ENCODE results near the gene RBMX.
"Not testable (repeated sequence)": the region's sequence is repeated elsewhere in the genome, so short reads cannot be mapped to it uniquely, and the experiment has no call there.

The RBMX gene

DNA sequence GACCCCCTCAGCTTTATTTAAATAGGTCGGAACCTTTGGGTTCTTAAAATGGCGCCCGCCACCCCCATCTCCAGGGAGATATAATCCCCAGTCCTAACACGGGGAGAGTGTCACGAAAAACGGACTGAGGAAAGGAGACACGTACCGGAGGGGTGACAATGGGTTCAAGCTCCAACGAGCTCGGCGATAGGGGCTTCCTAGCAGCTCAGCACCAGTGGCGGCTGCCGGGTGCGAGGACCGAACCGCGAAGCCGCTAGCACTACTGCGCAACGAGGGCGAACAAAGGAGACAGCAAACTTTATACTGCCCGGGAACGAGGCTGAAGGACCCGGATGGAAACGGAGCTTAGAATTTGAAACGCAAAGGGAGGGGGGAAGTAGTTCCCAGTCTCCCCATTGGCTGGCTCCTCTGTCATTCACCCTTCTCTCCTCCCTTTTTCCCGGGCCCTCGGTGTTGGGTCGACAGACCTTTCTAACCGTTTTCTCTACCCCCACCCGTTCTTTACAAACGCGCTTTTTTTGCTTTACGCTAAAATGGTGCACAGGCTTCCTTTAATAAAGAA lies at the start of gene RBMX:
RBMX (minus strand) TSS at position 274 of the 562 bp plus-strand sequence. CDS start 1,298 bp downstream, outside the sequence.
- peak; percentile 77 to 84 for DNase-seq (ENCODE audit: low read depth in 2 of 2)

GRCh38 chrX:136921438-136921837 lies 40.9 kb upstream of the RBMX start:
- not testable (repeated sequence) for DNase-seq (ENCODE audit: low read depth in 2 of 2)

- DNase-seq (ENCODE audit: low read depth in 2 of 2) = no peak
Observed at GRCh38 chrX:136920001-136920400, 39.5 kb upstream of the RBMX start.

- DNase-seq (ENCODE audit: low read depth in 2 of 2) = no peak
Observed at GRCh38 chrX:136916827-136917226, 36.3 kb upstream of the RBMX start.

DNA sequence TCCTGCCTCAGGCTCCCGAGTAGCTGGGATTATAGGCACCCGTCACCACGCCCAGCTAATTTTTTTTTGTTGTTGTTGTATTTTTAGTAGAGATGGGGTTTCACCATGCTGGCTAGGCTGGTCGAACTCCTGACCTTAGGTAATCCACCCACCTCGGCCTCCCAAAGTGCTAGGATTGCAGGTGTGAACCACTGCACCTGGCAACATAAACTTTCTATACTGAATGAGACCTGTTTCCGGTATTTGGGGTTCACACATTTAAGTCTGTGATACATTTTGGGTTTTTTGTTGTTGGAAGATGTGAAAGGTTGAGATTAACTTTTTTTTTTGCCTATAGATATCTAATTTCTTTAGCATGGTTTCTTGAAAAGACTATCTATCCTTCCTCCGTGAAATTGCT lies 31.1 kb upstream of the RBMX start:
- DNase-seq (ENCODE audit: low read depth in 2 of 2) = not testable (repeated sequence)

GRCh38 chrX:136911253-136911652 lies 30.7 kb upstream of the RBMX start:
- DNase-seq (ENCODE audit: low read depth in 2 of 2) = no peak

DNA sequence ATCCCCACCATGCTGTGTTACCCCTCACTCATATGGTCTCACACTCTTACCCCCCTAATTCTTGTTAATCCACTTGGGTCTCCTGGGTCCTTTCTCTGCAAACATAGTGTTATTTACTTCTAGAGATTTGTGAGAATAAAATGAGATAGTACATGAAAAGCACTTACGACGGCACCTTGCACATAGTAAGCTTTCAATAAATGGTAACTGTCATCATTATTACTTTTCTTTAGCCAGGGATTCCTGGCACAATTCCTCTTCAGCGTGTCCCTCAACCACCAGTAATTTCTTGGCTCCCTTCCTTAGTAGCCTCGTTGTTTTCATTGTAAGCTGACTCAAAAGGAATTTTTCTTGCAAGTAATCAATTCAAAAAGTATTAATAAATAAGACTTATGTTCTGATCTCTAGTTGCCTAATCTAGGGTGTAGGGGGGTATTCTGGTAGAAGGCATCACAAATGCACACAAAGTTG lies 30.1 kb upstream of the RBMX start:
- no peak for DNase-seq (ENCODE audit: low read depth in 2 of 2)

DNA sequence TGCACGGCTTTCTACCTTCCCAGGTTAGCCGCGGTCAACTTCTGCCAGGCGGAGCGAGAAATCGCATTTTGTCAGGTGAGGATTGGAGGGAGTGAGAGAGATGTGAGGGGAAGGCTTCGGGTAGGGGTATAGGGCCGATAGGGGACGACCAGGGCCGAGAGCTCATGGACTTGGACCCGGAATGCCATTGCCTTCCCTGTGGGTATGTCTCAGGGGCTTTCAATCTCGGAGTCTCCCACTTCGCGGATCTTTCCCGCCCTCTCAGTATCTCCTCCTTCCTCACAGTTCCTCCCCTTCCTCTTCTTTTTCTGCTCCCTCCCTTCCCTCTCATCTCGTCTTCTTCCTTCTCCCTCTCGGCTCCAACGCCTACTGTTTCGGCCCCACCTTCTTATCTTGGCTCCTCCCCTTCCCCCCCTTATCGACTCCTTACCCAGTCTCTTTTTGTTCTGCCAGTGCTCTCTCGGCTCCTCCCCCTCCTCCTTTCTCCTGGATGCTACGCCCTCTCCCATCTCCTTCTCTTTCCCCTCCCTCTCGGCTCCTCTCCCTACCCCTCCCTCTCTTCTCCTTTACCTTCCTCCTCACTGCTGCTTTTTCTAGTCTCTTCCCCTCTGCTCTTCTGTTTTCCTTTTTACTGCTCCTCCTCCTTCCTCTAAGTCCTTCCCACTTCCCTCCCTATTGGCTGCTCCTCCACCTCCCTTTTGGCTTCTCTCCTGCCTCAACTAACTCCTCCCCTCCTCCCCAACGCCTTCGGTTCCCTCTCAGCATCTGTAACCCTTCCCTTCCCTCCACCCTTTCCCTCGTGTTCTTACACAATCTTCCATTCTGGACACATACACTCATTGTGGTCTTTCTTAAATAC lies 29.4 kb upstream of the RBMX start:
- peak; percentile 28 to 62 for DNase-seq (ENCODE audit: low read depth in 2 of 2)

DNA sequence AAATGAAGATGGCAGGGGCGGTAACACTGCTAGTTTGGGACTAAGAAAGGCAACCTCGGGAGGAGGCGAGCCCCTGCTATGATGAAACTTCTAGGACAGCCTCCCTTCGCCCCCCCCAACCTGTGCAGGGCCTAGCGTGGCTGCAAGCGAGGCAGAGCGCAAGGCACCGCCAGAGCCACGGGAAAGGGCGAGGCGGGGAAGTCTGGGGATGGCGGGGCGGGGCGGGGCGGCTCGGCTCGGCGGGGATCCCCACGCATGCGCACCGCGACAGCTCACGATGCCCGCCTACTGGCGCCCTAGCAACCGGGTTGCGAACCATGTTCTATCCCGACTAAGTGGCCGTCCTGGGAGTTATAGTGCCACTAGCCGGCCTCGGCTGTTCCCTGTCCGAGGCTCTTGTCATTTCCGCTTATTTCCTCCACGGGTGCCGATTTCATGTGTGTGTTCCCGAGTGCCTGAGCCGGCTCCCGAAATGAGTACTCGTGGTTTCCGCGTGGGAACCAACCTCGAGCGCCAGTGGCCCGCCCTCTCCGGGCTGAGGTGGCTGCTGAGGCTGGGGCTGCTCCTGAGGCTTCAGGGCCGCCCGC lies 28.7 kb upstream of the RBMX start:
- peak; percentile 66 to 67 for DNase-seq (ENCODE audit: low read depth in 2 of 2)

GRCh38 chrX:136907621-136908020 lies 27.1 kb upstream of the RBMX start:
- DNase-seq (ENCODE audit: low read depth in 2 of 2) = no peak

- no peak for DNase-seq (ENCODE audit: low read depth in 2 of 2)
Observed at GRCh38 chrX:136906921-136907510, 26.5 kb upstream of the RBMX start.

GRCh38 chrX:136904067-136904466 lies 23.5 kb upstream of the RBMX start:
- DNase-seq (ENCODE audit: low read depth in 2 of 2) = not testable (repeated sequence)

GRCh38 chrX:136900071-136900470 lies 19.5 kb upstream of the RBMX start:
- not testable (repeated sequence) for DNase-seq (ENCODE audit: low read depth in 2 of 2)

GRCh38 chrX:136899221-136899620 lies 18.7 kb upstream of the RBMX start:
- no peak for DNase-seq (ENCODE audit: low read depth in 2 of 2)

- DNase-seq (ENCODE audit: low read depth in 2 of 2) = not testable (repeated sequence)
Observed at GRCh38 chrX:136898752-136899151, 18.2 kb upstream of the RBMX start.

DNA sequence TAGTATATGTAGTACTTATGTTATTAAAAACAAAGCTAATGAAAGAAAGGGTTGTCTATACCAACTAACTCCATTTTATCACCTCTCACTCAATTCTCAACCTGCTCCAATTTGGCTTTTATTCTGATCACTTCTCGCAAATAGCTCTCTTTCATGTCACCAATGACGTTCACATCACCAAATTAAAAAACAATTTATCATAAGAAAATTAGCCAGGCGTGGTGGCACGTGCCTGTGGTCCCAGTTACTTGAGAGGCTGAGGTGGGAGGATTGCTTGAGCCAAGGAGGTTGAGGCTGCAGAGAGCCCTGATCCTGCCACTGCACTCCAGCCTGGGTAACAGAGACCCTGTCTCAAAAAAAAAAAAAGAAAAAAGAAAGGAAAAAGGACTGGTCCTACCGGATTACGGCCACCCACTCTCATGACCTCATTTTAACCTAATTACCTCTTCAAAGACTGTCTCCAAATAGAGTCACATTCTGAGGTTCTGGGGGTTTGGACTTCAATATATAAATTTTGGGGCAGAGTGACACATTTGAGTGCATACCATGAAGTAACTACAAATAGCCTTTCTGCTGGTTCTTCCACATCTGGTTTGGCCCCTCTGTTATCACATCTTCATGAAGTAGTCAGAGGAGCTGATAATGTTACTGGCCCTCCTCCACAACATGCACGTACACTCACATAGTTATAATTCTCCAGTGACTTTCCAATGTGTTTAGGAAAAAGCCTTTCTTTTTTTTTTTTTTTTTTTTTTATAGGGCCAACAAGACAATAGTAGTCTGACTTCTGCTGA lies 15.8 kb upstream of the RBMX start:
- DNase-seq (ENCODE audit: low read depth in 2 of 2) = no peak

- DNase-seq (ENCODE audit: low read depth in 2 of 2) = no peak
Observed at GRCh38 chrX:136892412-136892811, 11.9 kb upstream of the RBMX start.

DNA sequence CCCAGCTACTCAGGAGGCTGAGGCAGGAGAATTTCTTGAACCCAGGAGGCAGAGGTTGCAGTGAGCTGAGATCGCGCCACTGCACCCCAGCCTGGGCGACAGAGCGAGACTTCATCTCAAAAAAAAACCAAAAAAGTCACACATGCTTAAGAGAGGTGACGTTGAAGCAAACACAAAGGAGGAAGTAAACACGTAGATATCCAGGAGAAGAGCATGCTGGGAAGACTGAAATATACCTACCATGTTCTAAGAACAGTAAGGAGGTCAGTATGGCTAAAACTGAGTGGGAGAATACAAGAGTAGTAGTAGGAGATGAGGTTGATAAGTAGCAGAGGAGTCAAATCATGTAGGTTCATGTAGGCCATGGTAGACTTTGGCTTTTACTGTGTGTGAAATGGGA lies 10.1 kb upstream of the RBMX start:
- DNase-seq (ENCODE audit: low read depth in 2 of 2) = not testable (repeated sequence)

- no peak for DNase-seq (ENCODE audit: low read depth in 2 of 2)
Observed at GRCh38 chrX:136889269-136889668, 8.7 kb upstream of the RBMX start.

DNA sequence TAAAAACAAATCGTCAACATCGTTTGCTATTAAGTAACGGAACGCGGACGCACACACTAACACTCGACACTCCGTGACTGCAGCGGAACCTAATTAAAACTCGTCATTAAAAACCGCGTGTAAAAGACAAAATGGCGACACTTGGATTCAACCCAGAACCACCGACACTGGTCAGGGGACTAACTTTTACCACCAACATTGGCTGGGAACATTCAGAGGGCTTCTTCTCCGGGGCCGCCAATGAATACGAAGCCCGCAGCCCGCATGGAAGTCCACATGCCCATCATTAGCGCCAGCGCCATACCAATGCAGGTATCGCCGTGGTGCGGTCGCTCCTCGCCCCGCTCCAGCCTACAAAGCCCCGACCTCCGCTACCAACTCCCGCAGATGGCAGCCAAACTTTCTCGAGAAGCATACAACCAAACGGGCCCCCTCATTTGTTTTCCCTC lies 498 bp downstream of the RBMX start:
- DNase-seq (ENCODE audit: low read depth in 2 of 2) = no peak

GRCh38 chrX:136879001-136879687 lies 1.4 kb downstream of the RBMX start:
- no peak for DNase-seq (ENCODE audit: low read depth in 2 of 2)

All from stimulated activated CD4-positive, alpha-beta T cell treated with anti-CD3 and anti-CD28 coated beads, Interleukin-4, amount 100 ng/mL, for 48 hours (primary cell).